HPDE6-E6E7 (cell line): ENCODE data around the gene IQCE.

Source experiments
- DNase-seq: peaks from one replicate; pipeline ENCODE4 v3.0.0; 2011; ENCODE audit warnings: missing footprints; ENCODE audit errors: extremely low spot score

The IQCE gene

DNA sequence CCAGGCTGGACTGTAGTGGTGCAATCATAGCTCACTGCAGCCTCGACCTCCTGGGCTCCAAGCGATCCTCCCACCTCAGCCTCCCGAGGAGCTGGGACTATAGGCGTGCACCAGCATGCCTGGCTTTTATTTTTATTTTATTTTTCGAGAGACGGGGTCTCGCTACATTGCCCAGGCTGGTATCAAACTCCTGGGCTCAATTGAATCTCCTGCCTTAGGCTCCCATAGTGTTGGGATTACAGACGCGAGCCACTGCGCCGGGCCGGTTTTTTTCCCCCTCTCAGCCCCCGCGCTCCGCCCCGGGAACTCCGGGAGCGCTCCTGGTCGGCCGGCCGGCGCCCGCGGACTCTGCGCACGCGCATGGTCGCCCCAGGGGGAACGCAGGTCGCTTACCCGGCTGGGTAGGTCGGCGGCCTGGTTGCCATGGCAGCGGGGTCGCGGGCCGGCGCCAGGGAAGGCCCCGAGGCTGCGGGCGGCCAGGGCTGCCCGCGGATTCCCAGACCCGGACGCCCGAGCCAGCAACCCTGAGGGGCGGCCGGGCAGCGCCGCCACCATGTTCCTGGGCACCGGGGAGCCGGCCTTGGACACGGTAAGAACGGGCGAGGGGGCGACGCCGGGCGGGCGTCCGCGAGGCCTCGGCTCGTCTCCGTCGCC is at the start of gene IQCE:
IQCE (plus strand) TSS at position 351 of the 654 bp plus-strand sequence; CDS start at position 554, 203 bp downstream.
- peak; percentile 74 for DNase-seq

DNA sequence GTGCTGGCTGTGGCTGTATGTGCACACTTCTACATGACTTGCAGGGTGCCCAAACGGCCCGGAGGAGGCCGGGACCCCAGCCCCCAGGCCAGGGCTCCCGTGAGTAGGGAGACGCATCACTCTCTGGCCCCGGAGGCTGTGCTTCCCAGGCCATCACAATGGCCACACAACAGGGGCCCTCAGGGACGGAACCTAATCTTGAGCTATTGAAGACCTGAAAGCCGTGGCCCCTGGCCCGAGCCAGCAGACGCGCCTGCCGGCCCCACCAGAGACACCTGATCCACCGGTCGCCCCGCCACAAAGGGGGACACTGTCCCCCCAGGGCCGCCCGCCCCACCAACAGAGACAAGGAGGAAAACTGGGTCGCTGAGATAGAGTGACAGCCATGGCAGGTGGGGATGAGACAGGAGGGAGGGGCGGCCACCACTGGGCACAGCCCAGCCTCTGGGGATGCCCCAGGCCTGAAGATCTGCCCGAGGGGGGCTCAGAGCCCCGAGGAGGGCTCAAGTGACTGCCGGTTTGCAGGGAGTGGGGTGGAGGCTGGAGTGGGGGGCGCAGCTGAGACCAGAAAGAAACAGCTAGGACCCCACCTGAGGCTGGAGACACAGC is 49.4 kb upstream of the IQCE start:
- no peak for DNase-seq

- DNase-seq = no peak
These were observed 48.5 kb upstream of the IQCE start for GRCh38 chr7:2510130-2510776.

DNA sequence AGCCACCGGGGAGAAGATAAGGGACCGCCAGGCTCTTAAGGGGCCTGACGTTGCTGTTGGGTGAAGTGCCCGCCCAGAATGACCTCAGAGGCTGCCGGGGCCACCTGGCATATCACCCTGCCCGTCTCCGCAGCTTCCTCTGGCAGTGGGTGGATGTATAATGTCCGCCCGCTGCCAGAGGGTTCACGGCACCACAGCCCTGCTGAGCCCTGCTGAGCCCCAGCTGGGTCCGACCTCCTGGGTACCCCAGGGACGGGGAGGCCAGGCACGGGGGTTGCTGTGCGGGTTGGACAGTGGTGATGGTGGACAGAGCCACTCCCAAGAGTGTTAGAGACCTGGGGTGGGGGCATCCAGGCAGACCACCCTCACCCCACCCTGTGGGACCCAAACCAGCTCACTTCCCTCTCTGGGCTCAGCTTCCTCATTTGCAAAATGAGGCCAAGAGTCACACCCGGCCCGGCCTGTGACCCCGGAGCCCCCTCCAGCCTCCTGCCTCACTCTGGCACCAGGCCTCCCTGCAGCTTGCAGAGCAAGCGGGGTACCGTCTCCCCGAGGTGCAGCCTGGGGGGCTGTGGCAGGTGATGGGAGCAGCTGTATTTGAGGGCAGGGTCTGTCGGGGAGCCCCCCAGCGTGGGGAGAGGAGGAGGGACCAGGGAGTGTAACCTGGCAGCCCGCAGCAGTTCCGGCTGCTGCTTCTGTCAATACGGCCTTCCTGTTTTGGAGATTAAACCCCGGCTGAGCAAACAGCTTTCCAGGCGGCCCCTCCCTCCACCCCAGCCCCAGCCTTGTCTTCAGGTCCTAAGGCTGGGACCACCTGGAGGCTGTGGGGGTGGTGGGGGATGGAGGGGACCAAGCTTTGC is 47.6 kb upstream of the IQCE start:
- no peak for DNase-seq

- no peak for DNase-seq
These were observed 47.0 kb upstream of the IQCE start for GRCh38 chr7:2511769-2512168.

DNA sequence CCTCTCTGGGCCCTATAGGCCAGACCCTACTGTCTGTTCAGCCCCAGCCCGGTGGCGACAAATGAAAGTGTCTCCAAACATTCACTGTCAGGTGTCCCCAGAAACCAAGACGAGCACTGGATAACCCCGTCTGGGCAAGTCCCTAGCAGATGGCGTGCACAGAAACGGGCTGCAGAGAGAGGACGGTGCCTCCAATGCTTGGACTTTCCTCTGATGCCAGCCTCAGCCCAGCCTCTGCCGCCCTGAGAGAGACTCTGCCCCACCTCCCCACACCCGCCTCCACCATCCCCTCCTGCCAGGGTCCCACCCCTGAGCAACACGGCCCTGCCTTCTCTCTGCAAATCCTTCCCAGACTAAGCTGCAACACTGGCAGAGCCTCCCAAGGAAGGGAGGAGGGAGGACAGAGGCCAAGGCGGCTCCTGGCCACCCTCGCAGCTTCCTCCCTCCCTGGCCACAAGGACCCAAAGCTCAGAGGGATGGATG is 46.6 kb upstream of the IQCE start:
- no peak for DNase-seq

GRCh38 chr7:2512713-2513112 is 46.1 kb upstream of the IQCE start:
- DNase-seq = no peak

DNA sequence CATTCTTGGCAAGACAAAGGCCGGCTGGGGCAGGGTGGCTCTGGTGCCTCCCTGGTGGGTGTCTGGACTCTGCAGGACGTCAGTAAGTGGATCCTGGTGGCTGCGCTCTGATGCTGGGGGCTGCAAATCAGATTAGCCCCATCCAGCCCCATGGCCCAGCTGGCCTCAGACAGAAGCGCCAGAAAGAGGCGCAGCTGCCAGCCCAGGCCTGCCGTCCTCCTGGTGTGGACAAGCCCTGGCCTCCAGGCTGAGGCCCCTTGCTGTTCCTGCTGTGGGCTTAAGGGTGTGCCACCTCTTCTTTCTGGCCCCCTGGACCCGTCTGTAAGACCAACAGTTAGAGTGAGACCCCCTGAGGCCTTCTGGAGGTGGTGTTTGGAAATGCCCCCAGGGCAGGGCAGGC is 45.1 kb upstream of the IQCE start:
- no peak for DNase-seq

DNA sequence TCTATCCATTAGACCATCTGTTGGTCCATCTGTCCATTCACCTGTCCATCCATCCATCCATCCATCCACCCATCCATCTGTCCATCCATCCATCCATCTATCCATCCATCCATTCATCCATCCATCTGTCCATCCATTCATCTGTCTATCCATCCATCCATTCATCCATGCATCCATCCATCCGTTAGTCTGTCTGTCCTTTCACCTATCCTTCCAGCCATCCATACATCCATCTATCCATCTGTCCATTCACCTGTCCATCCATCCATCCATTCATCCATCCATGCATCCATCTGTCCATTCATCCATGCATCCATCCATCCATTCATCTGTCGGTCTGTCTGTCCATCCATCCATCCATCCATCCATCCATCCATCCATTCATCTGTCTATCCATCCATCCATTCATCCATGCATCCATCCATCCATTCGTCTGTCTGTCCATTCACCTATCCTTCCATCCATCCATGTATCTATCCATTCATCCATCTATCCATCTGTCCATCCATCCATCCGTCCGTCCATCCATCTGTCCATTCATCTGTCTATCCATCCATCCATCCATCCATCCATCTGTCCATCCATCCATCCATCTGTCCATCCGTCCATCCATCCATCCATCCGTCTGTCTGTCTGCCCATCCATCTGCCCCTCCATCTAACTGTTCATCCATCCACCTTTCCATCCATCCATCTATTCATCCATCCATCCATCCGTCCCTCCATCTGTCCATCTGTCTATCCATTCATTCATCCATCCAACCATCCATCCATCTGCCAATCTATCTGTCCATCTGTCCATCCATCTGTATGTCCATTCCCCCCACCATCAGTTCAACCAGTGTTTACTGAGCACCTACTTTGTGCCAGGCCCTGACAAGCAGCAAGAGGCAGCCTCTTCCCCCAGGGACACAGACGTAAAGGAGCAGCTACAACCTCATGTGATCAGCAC is 44.0 kb upstream of the IQCE start:
- DNase-seq = no peak

GRCh38 chr7:2515424-2516193 is 43.2 kb upstream of the IQCE start:
- no peak for DNase-seq

DNA sequence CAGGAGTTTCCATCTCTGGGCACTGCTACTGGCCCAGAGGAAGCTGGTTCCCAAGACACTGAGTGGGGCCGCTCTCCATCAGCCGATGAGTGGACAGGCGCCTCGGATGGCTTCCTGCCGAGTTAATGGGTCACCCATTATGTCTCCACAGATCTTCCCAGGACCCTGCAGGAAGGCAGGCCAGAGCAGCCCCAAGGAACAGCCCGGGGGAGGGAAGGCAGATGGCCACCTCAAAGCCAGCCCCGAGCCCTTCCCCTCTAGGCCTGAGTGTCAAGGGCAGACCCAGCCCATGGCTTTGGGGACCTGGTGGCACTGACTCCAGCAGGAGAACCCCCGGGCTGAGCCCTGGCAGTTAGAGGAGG is 42.6 kb upstream of the IQCE start:
- no peak for DNase-seq

- DNase-seq = no peak
These were observed 41.8 kb upstream of the IQCE start for GRCh38 chr7:2517026-2517425.

- DNase-seq = no peak
These were observed 40.9 kb upstream of the IQCE start for GRCh38 chr7:2517678-2518507.

DNA sequence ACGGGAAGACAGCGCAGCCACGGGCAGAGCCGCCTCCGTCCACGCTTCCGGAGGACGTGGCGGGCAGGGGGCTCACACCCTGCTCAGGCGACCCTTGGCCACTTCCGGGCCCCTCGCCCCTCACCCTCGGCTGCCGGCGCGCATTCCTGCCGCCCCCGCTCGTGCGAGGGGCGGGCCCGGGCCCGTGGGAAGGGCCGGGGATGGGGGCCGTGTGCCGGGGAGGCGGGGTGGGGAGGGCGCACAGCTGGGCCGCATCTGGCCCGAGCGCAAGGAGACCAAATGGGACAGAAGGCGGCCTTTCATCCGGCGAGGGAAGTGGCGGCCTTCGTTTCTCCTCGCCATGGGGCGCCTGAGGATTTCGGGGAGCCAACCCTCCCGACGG is 40.1 kb upstream of the IQCE start:
- DNase-seq = no peak

- peak; percentile 88 for DNase-seq
These were observed 39.5 kb upstream of the IQCE start, which contains the start of gene LFNG for GRCh38 chr7:2519119-2519930. Gene LFNG, plus strand, starts transcription at chr7:2519774. Its CDS starts 88 bp downstream, at chr7:2519862.

DNA sequence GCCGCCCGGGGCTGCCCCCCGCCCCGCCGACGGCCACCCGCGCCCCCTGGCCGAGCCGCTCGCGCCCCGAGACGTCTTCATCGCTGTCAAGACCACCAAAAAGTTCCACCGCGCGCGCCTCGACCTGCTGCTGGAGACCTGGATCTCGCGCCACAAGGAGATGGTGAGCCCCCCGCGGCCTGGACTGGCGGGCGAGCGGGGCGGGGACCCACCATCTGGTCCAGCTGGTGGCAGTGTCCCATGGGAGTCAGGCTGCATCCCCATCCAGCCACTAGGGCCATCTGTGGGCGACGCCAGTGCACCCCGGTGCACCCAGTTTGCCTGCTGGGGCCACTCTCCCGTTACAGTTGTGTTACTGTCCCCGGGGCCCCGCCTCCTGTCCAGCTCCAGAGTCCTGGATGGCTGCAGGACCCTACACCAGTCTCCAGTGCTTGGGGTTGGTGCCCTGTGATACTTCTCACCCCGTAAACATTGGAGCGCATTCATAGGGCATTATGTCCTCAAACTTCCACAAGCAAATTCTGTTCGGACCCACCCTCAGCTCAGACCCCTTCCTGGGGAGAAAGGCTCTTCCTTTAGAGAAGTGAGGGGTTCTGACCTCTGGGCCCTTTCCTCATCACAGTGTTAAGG is 38.5 kb upstream of the IQCE start:
- DNase-seq = no peak

DNA sequence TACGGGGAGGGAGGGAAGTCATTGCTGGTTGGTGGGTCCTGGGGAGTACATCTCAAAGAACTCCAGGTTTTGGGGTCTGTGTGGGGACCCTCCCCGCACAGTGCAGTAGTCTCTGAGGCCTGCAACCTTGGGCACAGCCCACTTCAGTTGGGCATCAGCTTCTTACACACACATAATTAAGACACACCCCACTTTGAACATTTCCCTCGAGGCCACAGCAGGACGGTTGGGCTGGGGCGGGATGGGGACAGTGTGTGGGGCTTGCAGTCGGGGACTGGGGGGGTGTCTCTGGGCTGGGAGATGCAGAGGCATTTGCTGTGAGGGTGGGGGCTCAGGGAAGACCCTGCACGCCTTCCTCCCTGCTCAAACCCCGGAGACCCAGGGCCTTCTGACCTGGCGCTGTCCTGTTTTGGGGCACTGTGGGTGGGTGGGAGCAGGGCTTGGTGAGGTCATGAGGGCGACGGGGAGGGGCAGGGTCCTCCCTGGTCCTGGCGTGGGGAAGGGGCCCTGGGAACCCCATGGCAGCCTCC is 38.0 kb upstream of the IQCE start:
- DNase-seq = no peak

DNA sequence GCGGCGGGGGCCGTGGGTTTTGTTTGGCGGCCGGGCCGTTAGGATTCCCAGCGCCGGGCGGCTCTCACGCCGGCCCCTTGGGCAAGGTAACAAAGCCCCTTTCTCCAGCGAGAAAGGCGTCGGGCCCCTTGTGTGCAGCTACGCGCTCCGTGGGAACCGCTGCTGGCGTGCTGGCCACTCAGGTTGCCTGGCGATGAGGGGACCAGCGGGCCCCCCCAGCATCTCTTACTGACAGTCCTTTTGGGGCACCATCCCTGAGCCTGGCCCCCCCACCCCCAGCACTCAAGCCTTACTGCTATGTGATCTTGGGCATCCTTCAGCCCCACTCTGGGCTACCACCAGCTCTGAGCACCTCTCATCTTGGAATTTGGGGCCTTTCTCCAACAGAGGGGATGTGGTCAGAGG is 37.4 kb upstream of the IQCE start:
- DNase-seq = no peak
